Adrenal gland (tissue), 19 donors: ENCODE data around the gene ATP1B2. TPM values are rescaled to one million over a fixed set of nuclear protein-coding genes. Genes with fewer than 3 reads are reported as not detected.

Source experiments
- DNase-seq, 7 donors: peaks; one replicate each; pipeline ENCODE4 v3.0.0-alpha.2; 2019 to 2020
- H3K27ac ChIP-seq, 5 donors: fragments of 200-600 bp; sonication (generic) in 4 of 5; 1 replicate in 3 of 5; 2 replicates in 2 of 5; pipeline versions ENCODE4 v1.5.1 to v1.8.0; 2016 to 2020; ENCODE audit warnings: mild to moderate bottlenecking in 1 of 5
- H3K27me3 ChIP-seq: fragments of 200-600 bp; 2 replicates; pipeline ENCODE4 v1.8.0; 2021
- H3K36me3 ChIP-seq, 2 donors: fragments of 200-600 bp; replicated peaks in 1 of 2; 1 replicate in 1 of 2; 2 replicates in 1 of 2; pipeline versions ENCODE4 v1.5.1 to v1.8.0; 2018 to 2022
- H3K4me1 ChIP-seq, 2 donors: fragments of 200-600 bp; replicated peaks in 1 of 2; 1 replicate in 1 of 2; 2 replicates in 1 of 2; pipeline versions ENCODE4 v1.5.1 to v1.8.0; 2018 to 2021
- H3K4me3 ChIP-seq, 4 donors: fragments of 200-600 bp; sonication (generic) in 3 of 4; one replicate each; pipeline ENCODE4 v1.5.1; 2016 to 2018
- H3K9me3 ChIP-seq, 3 donors: fragments of 200-600 bp; sonication (generic) in 1 of 3; replicated peaks in 1 of 3; 1 replicate in 2 of 3; 2 replicates in 1 of 3; pipeline versions ENCODE4 v1.5.1 to v1.8.0; 2016 to 2021
- CTCF ChIP-seq, 6 experiments: fragments of 450-650 bp in 4 of 6; fragments of 200-600 bp in 2 of 6; sonication (generic) in 1 of 6; IDR thresholded peaks; 1 replicate in 5 of 6; 2 replicates in 1 of 6; pipeline versions ENCODE4 v1.5.1 to v1.8.0; 2016 to 2021; ENCODE audit warnings: antibody characterized with exemption in 6 of 6, mild to moderate bottlenecking in 2 of 6, moderate library complexity in 1 of 6
- POLR2A ChIP-seq, 2 donors: fragments of 450-650 bp; IDR thresholded peaks; one replicate each; pipeline ENCODE4 v1.6.1; 2017; ENCODE audit warnings: antibody characterized with exemption in 2 of 2, mild to moderate bottlenecking in 2 of 2, moderate library complexity in 1 of 2
- WGBS, 4 donors: extraction: QIAGEN DNeasy Blood & Tissue Kit in 2 of 4; methylation state at CpG; one replicate each; pipeline versions ENCODE4 v1.1.5 to v1.1.7; 2013 to 2017; 5-methylcytosine and 5-hydroxymethylcytosine counted together
- intact Hi-C, 2 donors: fragments of 100-400 bp; cut with DNase I; formaldehyde crosslinking; loops; one replicate each; pipeline versions ENCODE4 v1.14.1 to v1.15.0; 2022 to 2023
- long read RNA-seq, 10 donors: library from polyadenylated mRNA in 3 of 10; unstranded in 2 of 10; stranded (forward) in 1 of 10; transcript quantifications; one replicate each; pipeline ENCODE4 v2.0.0 and lab custom pipeline, GENCODE V29; 2021 to 2026
- polyA plus RNA-seq, 3 donors: library from polyadenylated mRNA; stranded (reverse); fragments of 200-250 nt in 2 of 3; fragments of 350-450 nt in 1 of 3; fragmentation: Illumina TruSeq in 1 of 3; extraction: RNeasy Lipid Tissue Mini Kit (QIAGEN cat#74804) in 1 of 3; gene quantifications; one replicate each; pipeline ENCODE4 v1.2.3, GENCODE V29; 2013 to 2014
- total RNA-seq, 9 donors: library from RNA; depleted of rRNA in 4 of 9; stranded (reverse); fragments of >200 nt in 4 of 9; fragments of 120-200 nt in 1 of 9; fragmentation: NEBNext Ultra II Directional in 1 of 9; extraction: Animal tissue kit (Norgen Biotek cat#: 25700) in 1 of 9; gene quantifications; one replicate each; pipeline versions ENCODE4 v1.1.0 to v1.2.4, GENCODE V29; 2013 to 2023
- donor health status: healthy with polysubstance abuse.
- donor health status: Bipolar disorder and iron deficiency.
- donor health status: DM: yes; HTN: yes; CAD: no.
- donor health status: DM: no; HTN: no; CAD: no.
- donor health status: DM: no; HTN: no; CAD: no.
- donor health status: DM: yes; HTN: yes; CAD: no.

ATP1B2 gene
- total RNA-seq (10 to 100 TPM in 5 of 9 donors, 1 to 10 TPM in 4; 1.2 to 32.6 (median 14.5) TPM), polyA plus RNA-seq (1 to 10 TPM; 7.9 to 9.2 (median 8.5) TPM)
- long read RNA-seq, donor 1, partial matches to known transcripts, result 5 of 7 reads
- long read RNA-seq, donor 1, other reads (novel, unspliced or antisense), result 0 of 7 reads
- long read RNA-seq, donor 2, partial matches to known transcripts, result 0 of 3 reads
- long read RNA-seq, donor 2, other reads (novel, unspliced or antisense), result 0 of 3 reads
- long read RNA-seq, donor 3, partial matches to known transcripts, result 0 of 2 reads
- long read RNA-seq, donor 3, other reads (novel, unspliced or antisense), result 0 of 2 reads
- long read RNA-seq, donor 4, partial matches to known transcripts, result 0 of 3 reads
- long read RNA-seq, donor 4, other reads (novel, unspliced or antisense), result 3 of 3 reads
- long read RNA-seq, donor 5, transcript ATP1B2-201 (7 exons, 3,153 nt), result major isoform, 5 of 6 reads
- long read RNA-seq, donor 5, partial matches to known transcripts, result 0 of 6 reads
- long read RNA-seq, donor 5, other reads (novel, unspliced or antisense), result 1 of 6 reads
- long read RNA-seq, donor 6, partial matches to known transcripts, result 0 of 2 reads
- long read RNA-seq, donor 6, other reads (novel, unspliced or antisense), result 2 of 2 reads
- long read RNA-seq, donor 7, partial matches to known transcripts, result 0 of 1 reads
- long read RNA-seq, donor 7, other reads (novel, unspliced or antisense), result 0 of 1 reads
- long read RNA-seq, donor 8, partial matches to known transcripts, result 0 of 4 reads
- long read RNA-seq, donor 8, other reads (novel, unspliced or antisense), result 0 of 4 reads
- long read RNA-seq, donor 9, partial matches to known transcripts, result 0 of 3 reads
- long read RNA-seq, donor 9, other reads (novel, unspliced or antisense), result 0 of 3 reads
- long read RNA-seq, donor 10, transcript ATP1B2-201 (7 exons, 3,153 nt), result major isoform, 5 of 5 reads
- long read RNA-seq, donor 10, partial matches to known transcripts, result 0 of 5 reads
- long read RNA-seq, donor 10, other reads (novel, unspliced or antisense), result 0 of 5 reads

GRCh38 chr17:7650509-7651096 lies at the start of gene ATP1B2:
Gene ATP1B2 (plus strand): TSS chr17:7650926. CDS start chr17:7651519, 593 bp downstream.
- peaks cover 17 to 19% of the 10 kb centered on the region in 2 donors for H3K4me1 ChIP-seq
- peak within 1 kb of the TSS in 2 of 5 donors; percentile 56 to 57 for H3K27ac ChIP-seq
- H3K9me3 ChIP-seq, result no peaks in the 10 kb centered on the region
- H3K27me3 ChIP-seq, result no peaks in the 10 kb centered on the region
- TF ChIP-seq CTCF (IDR thresholded peaks at IDR 0.05) (no peak), POLR2A (IDR thresholded peaks at IDR 0.05) (no peak)
- no peaks in the 10 kb centered on the region for H3K36me3 ChIP-seq
- intact Hi-C loops, result no loop called here
- peak; percentile 74 to 83 (median 82) for DNase-seq
- WGBS, 4 donors, result 0 to 4% (median 1%) methylated on average over 17 to 34 of the region's 34 CpGs
- peak within 1 kb of the TSS in 2 of 4 donors; percentile 30 to 61 for H3K4me3 ChIP-seq

- Histone ChIP-seq H3K36me3 (peaks cover 0 to 56% of the 10 kb centered on the region in 2 donors), H3K4me3 (no peak overlapping the region), H3K9me3 (no peaks in the 10 kb centered on the region), H3K4me1 (peaks cover 3 to 24% of the 10 kb centered on the region in 2 donors), H3K27me3 (no peaks in the 10 kb centered on the region), H3K27ac (no peak overlapping the region)
- 85 to 95% (median 90%) methylated on average over 4 of the region's 4 CpGs for WGBS, 4 donors
- TF ChIP-seq POLR2A (IDR thresholded peaks at IDR 0.05) (no peak), CTCF (IDR thresholded peaks at IDR 0.05) (no peak)
- DNase-seq, result no peak
- intact Hi-C loops, result no loop called here
Measured at GRCh38 chr17:7606280-7606679, 44.4 kb upstream of the ATP1B2 start.

- intact Hi-C loops, result no loop called here
- peaks cover 0 to 15% of the 10 kb centered on the region in 2 donors for H3K36me3 ChIP-seq
- no peak for DNase-seq
- peaks cover 30 to 51% of the 10 kb centered on the region in 2 donors for H3K4me1 ChIP-seq
- H3K27ac ChIP-seq, result peak overlapping the region in 1 of 5 donors; percentile 70
- H3K9me3 ChIP-seq, result no peaks in the 10 kb centered on the region
- TF ChIP-seq POLR2A (IDR thresholded peaks at IDR 0.05), result no peak
- no peak for TF ChIP-seq CTCF (IDR thresholded peaks at IDR 0.05)
- H3K27me3 ChIP-seq, result no peaks in the 10 kb centered on the region
- no peak overlapping the region for H3K4me3 ChIP-seq
- 96 to 100% (median 97%) methylated on average over 2 of the region's 2 CpGs for WGBS, 4 donors
Measured at GRCh38 chr17:7610641-7611040, 40.1 kb upstream of the ATP1B2 start.
